CD4-positive, alpha-beta T cell treated with Interferon alpha-2 for 1 hour (primary cell): Measurements from ENCODE around the gene EXOC3.

Experiments
- DNase-seq, 2 donors: peaks; one replicate each; pipeline ENCODE4 v3.0.0-alpha.2; 2020 to 2022

EXOC3 gene

GRCh38 chr5:427415-428087, 15.4 kb upstream of the EXOC3 start:
- no peak for DNase-seq

GRCh38 chr5:428219-428618, 14.8 kb upstream of the EXOC3 start:
- no peak for DNase-seq

GRCh38 chr5:428754-429452, 14.1 kb upstream of the EXOC3 start:
- DNase-seq, result no peak

DNA sequence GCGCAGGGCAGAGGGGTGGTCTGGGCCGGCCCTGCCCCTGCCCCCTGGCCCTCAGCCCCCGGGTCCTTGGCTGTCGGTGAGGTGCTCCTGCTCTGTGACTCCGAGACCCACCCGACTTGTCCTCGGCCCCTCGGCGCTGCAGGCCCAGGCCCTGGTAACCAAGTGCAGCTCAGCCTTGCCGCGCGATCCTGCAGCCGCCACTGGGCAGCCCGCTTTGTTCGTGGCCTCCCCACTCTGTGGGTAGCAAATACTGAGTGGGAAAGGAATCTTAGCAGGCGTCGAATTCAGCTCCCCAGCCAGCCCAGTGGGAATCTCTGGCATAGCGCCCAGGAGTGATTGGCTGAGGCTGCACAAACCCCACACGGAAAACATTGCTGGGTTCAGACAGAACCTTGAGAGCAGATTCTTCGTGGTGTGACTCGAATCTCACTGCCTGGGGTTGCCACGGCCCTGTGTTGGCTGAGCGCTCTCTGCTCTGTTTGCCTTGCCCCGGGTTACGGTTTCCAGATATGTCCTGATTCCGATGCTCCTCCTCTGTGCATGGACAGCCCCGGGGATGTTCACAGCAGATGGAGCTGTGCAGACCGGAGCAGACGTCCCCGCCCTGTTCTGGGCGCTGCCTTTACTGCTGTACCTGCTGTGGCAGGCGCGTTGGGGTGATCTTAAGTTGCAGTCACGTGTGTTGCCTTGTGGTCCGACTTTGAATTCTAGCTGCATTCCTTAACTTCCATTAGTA, 13.4 kb upstream of the EXOC3 start:
- no peak for DNase-seq

GRCh38 chr5:430214-430925, 12.6 kb upstream of the EXOC3 start:
- no peak for DNase-seq

- peak in 1 of 2 donors; percentile 28 for DNase-seq
These were observed 11.8 kb upstream of the EXOC3 start for GRCh38 chr5:431001-431710.

DNA sequence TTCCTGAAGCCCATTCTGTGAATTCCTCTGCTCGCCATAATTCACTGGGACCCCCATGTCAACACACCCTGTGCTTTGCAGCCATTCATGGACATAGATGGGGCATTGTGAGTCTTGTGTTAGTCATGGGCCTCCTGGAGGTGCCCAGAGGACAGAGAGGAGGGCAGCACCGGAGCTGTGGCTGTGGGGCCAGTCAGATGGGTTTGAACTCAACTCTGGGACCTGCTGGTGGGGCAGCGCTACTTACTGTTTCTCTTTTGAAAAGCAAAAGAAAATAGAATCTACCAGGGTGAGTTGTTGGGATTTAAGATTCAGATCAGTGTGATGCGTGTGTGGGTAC, 11.3 kb upstream of the EXOC3 start:
- DNase-seq, result no peak

DNA sequence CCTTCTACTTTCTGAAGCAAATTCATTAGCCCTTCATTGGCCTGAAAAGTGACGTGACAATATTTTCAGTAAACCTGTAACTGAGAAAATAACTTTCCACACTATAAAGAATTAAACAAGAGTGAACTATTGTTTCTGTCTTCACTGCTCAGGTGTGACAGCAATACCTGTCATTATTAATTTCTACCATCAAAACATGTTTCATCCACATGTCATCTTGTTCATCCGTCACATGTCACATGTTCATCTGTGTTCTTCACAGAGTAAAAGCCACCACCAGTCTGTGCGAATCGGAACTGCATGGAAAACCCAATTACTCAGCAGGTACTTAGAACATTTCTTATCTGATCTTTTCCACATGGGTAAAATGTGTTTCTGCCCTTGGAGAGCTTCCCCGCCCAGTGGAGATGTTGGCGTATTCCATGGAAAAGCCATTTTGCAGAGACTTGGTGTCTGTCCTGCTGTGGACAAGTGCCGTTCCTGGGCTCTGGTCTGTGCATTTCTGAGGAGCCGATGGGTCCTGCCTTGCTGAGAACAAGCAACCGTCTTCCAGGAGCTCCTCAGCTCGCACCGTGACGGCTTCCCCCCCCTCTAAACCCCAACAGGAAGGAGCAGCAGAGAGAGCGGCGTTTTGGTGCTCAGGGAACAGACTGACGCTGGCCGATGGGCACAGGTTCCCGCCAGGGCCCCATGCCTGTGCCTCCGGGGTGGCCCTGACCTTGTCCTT, 10.6 kb upstream of the EXOC3 start:
- DNase-seq, result peak in 1 of 2 donors; percentile 0

DNA sequence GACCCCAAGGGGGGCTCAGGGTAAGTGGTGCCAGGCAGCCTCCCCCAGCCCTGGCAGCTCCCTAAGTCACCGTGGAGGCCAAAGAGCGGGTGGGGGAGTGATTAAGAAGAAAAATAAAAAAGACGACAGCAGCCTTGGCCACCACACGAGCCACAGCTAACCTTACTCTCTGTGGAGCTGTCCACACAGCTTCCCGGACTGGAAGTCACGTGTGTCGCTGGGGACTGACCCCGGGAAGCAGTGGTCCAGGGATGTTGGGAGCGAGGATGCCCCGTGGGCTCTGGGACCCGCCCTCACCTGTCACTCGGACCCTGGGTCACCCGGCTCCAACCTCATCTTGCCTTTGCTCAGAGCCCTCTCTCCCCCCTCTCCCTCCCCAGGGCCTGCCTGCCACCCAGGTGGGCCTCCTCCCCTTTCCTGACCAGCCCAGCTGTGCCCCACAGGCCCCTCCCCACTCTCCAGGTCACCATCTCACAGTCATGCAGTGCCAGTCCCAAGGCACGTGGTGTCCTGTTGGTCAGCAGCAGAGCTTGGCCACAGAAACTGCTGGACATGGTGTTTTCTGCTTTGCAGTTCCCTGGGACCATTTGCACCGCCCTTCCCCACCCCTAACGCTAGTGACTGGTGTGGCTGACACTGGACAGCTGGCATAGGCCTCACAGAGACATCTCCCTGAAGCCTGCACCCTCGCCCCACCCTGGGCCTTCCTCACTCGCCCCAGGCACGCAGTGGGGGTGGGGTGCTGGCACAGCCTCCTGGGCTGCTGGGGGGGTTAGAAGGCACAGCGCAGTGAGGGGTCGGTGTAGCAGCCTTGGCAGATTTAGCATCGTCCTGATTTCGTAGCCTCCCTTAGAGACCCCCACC, 9.8 kb upstream of the EXOC3 start:
- no peak for DNase-seq

GRCh38 chr5:433836-434235, 9.1 kb upstream of the EXOC3 start:
- no peak for DNase-seq

- peak in 1 of 2 donors; percentile 0 for DNase-seq
These were observed 8.4 kb upstream of the EXOC3 start for GRCh38 chr5:434443-435146.

- no peak for DNase-seq
These were observed 7.7 kb upstream of the EXOC3 start for GRCh38 chr5:435156-435790.

DNA sequence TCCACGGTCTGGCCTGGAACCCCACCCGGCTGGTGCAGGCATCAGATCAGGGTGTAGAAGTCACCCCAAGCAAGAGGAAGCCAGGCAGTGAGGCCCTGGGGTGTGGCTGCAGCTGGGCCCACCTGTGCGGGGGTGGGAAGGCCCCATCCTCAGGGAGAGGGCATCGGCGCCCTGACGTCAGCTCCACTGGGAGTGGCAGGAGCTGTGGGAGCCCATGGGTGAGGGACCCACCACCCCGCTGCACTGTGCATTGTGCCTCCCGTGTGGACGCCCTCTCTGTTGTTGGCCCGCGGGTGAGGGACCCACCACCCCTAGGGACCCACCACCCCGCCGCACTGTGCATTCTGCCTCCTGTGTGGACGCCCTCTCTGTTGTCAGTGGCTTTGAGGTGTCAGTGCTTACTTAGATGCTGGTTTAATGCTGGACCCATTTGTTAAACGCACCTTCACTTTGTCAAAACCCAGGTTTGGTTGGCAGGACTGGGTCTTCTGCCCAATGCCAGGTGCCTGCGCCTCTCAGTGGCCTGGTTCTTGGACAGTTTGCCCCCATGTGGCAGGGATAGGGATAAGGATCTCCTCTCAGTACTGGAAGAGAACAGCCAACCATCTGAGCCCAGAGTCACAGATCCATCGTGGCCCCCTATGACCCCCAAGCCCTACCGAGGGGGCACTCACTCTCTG, 6.9 kb upstream of the EXOC3 start:
- peak in 1 of 2 donors; percentile 1 for DNase-seq

DNA sequence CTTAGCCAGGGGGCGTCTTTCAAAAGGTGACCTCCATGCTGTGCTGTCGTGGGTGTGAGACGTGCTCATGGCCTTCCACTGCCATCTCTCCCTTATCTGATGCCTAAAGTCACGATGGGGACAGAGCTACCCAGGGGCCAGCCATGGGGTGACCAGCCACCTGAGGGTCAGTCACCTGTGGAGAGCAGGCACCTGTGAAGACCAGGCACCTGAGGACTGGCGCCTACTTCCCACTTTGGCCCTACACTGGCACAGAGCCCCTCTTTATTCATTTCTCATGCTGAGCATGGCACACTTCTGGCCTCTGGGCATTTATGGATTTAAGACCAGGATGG, 6.4 kb upstream of the EXOC3 start:
- DNase-seq, result no peak

DNA sequence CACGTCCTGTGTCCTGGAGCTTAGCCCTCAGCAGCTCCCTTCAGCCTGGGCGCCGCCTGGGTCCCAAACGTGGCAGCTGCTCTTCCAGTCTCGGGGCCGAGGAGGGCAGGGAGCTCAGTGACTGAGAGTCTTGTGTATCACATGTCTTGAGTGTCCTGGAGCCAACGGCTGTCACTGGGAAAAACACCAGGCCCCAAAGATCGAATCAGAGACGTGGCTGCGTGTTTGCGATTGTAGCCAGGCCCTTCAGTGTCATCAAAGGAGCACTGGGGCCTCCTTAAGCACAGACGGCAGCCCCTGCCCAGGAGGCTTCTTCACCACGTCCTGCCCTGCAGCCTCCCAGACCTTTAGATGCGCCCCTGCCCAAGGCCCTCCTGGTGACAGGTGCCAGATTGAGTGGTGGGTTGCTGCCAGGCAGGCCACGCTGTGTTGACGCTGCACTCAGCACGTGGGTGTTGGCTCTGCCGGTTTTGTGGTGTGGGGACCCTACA, 5.7 kb upstream of the EXOC3 start:
- peak in 1 of 2 donors; percentile 1 for DNase-seq

DNA sequence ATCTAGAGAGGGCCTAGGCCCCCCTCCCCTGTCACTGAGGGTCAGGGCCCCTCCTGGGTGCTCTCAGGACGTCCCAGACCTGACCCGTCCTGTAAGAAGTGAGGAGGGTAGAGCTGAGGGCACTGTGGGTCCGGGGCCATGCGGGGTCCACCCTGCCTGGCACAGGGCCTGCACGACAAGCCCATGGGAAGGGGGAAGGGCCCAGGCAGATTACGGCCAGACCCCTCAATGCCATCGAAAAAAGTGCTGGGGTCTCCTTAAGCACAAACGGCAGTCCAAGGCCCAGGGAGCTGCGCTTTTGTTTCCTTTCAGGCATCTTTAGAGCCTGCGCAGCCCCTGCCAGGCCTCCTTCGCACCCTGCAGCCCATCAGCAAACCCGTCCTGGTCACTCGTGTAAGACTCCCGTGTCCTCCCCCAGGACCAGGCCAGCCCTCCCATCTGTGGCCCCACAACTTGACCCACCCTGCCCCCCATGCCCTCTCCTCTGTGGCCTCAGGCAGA, 4.4 kb upstream of the EXOC3 start:
- DNase-seq, result peak in 1 of 2 donors; percentile 0

- peak in 1 of 2 donors; percentile 0 for DNase-seq
These were observed 3.8 kb upstream of the EXOC3 start for GRCh38 chr5:439181-439580.

DNA sequence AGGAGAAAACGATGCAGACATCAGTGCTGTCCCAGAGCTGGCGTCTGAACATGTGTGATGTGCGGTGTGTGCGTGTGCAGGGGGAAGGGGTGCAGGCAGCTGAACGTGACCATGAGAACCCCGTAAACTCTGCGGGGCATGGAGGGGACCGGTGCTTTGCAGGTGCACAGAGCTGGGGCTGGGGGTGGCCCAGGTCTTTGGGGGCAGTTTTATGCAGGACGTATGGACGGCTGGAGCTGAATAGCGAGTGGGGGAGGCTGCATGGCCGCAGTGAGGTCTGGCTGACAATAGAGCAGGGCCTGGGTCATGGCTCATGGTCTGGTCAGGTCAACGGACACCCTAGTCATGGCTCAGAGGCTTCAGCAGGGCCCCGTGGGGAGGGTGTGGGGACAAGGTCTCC, 3.3 kb upstream of the EXOC3 start:
- DNase-seq, result peak in 1 of 2 donors; percentile 1
